Prostate gland (tissue), 2 donors: ENCODE data around the gene ASB15.

Experiments
- POLR2A ChIP-seq: fragments of 450-650 bp; IDR thresholded peaks from one replicate; pipeline ENCODE4 v1.6.1; 2016; ENCODE audit warnings: antibody characterized with exemption, mild to moderate bottlenecking
- POLR2AphosphoS5 ChIP-seq: sonication (generic); formaldehyde crosslinking; IDR thresholded peaks from one replicate; pipeline ENCODE4 v1.6.1; 2017; ENCODE audit warnings: antibody characterized with exemption
- TF ChIP-seq, protein P1 (sequence below), 4 experiments: fragments of 200-600 bp in 2 of 4; fragments of 450-650 bp in 2 of 4; sonication (generic) in 2 of 4; IDR thresholded peaks; 1 replicate in 3 of 4; 2 replicates in 1 of 4; pipeline ENCODE4 v1.5.1; 2016 to 2019; ENCODE audit warnings: antibody characterized with exemption in 4 of 4, mild to moderate bottlenecking in 2 of 4, moderate library complexity in 2 of 4

DNA sequence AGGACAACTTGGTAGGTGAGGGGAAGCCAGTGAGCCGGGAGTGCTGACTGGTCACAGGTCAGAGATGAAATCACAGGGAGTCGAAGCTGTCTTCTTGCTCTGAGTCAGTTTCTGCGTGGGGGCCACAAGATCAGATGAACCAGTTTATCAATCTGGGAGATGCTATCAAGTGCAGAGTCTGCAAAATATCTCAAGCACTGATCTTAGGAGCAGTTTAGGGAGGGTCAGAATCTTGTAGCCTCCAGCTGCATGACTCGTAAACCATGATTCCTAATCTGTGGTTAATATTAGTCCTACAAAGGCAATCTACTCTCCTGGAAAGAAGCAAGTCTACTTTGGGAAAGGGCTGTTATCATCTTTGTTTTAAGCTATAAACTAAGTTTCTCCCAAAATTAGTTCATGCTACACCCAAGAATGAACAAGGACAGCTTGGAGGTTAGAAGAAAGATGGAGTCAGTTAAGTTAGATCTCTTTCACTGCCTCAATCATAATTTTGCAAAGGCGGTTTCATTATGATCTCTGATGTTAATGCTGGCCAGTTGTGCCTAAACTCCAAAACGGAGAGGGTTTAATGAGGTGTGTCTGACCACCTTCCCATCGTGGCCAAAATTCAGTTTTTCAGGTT lies 45.6 kb downstream of the ASB15 start:
- TF ChIP-seq, protein P1, sequence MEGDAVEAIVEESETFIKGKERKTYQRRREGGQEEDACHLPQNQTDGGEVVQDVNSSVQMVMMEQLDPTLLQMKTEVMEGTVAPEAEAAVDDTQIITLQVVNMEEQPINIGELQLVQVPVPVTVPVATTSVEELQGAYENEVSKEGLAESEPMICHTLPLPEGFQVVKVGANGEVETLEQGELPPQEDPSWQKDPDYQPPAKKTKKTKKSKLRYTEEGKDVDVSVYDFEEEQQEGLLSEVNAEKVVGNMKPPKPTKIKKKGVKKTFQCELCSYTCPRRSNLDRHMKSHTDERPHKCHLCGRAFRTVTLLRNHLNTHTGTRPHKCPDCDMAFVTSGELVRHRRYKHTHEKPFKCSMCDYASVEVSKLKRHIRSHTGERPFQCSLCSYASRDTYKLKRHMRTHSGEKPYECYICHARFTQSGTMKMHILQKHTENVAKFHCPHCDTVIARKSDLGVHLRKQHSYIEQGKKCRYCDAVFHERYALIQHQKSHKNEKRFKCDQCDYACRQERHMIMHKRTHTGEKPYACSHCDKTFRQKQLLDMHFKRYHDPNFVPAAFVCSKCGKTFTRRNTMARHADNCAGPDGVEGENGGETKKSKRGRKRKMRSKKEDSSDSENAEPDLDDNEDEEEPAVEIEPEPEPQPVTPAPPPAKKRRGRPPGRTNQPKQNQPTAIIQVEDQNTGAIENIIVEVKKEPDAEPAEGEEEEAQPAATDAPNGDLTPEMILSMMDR (IDR thresholded peaks at IDR 0.05), result no peak
- TF ChIP-seq POLR2AphosphoS5, result no peak
- TF ChIP-seq POLR2A, result no peak
